Measurements from ENCODE around the gene VWC2L.

The VWC2L gene

DNA sequence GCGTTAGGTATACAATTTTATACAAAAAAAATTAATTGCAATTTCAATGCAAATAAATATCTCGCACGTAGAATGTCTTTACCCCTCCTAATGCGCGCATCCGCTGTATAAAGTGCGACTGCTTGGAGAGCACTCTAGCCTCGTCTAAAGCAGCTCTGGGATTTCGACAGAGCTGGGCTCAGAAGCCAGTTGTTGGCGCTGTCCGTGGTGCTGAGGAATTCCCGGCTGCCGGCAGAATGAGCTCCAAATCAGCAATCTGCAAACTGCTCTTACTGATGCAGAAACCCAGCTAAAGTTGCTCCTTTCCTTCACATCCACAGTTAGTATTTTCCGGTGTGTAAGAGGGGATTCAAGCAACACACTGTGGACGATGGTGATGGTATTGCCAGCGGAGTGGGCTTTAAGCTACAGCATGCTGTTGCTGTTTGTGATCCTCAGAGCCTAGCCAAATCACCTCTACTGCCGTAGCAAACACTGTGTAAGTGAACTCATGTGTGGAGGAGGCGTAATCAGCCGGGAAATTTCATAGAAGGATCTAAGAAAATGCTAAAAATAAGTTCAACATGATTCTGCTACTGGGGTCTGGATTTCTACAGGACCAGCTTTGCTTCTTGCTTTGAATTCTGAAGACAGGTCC is at the start of gene VWC2L:
TSS of gene VWC2L (plus strand) at position 137 of the 637 bp plus-strand sequence. CDS start 3,140 bp downstream, outside the sequence.
- peak; percentile 17 for DNase-seq (ENCODE audit: low spot score)

DNA sequence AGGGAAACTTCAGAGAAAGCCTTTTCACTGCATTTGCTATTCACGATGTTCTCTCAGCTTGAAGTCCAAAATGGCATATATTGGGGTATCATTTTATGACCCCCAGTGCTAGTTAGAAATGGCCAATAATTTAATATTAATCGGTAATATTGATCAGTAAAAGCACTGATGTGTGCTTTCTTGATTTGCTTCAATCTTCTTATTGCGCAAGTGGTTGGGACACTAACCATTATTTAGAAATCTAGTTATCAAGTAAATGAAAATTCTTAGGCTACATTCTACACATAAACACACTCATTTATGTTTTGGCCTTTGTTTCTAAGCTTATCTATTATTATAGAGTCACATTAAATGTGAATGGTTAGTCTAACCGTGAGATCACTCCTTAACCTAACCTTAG is 49.7 kb upstream of the VWC2L start:
- no peak for DNase-seq (ENCODE audit: low spot score)

DNA sequence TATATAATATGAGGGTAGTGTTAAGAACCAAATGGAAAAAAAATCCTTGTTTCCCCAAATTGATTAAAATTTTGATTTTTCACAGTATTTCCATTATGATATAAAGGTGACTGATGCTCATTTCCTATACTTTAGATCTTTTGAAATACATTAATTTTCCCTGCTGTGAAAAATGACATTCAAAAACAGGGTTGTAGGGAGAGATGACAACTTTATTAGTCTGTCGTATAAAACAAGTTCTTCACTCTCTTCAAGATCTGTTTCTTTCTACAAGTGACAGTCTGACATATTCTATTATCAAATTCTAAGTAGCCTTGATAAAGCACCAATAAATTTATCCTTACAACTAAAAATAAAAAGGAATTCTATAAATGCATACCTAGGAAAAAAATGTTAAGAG is 45.3 kb upstream of the VWC2L start:
- no peak for DNase-seq (ENCODE audit: low spot score)

DNA sequence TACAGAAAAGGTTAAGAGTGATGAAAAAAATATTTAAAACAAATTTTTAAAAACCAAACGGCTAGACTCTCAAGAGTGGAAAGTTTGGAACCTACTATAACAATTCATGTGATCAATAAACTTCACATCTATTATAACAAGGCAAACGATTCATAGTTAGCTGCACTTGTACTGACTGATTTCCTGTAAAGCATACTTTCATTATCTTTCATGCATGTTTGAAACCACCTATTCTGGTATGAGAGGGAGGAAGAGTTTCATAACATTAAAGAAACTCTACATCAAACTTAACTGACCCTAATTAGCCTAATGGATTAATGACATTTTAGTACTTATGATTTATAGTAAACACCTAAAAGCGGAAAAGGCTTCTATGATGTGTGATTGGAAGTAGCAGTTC is 43.7 kb upstream of the VWC2L start:
- no peak for DNase-seq (ENCODE audit: low spot score)

DNA sequence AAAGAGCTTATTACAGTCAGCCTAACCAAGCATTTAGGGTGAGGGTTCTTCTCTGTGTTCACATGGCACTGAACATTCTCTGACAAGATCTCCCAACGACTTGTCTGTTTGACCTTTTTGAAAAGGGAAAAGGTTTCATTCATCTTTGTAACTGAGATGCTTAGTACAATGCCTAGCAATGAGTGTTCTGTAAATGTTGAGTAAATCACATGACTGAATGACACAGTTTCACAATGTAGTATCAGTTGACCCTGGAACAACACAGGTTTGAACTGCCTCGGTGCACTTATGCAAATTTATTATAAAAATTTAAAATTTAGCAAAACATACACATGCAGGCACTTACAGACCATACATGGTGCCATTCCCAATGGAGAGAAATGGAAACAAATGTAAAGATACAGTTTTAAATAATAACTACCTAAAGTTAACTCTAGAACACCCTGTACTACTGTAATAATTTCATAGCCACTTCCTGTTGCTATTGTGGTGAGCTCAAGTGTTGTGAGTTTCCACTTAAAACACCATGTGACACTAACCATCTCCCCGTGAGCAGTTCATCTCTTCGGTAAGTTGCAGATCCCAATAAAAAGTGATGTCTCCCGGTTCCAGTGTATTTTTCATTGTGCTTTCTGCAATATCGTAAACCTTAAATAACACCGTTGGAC is 34.1 kb upstream of the VWC2L start:
- no peak for DNase-seq (ENCODE audit: low spot score)

DNA sequence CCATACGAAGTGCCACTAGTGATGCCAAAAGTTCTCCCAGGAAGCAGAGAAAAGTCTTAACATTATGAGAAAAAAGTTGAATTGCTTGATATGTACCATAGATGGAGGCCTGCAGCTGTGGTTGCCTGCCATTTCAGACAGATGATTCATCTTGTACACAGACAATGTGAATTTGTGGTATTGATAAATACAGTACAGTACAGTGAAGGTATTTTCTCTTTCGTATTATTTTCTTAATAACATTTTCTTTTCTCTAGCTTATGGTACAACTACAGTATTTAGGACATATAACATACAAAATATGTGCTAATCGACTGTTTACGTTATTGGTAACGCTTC is 33.6 kb upstream of the VWC2L start:
- no peak for DNase-seq (ENCODE audit: low spot score)

DNA sequence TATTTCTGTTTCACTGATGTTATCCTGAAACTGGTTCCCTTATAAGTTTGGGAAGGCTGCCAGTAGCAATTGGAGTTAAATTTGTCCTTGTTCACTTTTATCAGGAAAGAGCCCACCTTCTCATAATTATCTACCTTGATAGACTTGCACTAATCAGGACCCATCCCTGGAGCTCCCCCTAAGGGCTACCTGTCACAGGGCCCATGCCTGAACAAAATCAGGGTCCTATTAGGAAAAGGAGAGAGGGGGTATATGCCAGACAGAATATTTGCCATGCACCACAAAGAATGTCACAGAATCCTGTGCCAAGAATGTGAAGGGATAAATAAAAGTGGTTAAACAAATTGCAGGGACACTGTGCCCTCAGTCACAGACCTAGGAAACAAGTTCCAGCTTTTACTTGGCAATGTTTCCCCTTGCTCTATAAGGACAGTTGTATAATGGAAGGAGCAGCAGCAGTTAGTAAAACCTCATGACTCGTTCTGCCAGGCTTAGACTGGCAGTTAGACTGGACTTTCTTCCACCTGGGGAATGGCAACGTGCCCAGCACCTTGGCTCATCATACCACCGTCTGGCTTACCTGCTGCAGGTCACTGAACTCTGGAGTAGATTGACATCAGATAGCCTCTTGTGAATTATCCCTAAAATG is 32.3 kb upstream of the VWC2L start:
- DNase-seq (ENCODE audit: low spot score), result no peak

DNA sequence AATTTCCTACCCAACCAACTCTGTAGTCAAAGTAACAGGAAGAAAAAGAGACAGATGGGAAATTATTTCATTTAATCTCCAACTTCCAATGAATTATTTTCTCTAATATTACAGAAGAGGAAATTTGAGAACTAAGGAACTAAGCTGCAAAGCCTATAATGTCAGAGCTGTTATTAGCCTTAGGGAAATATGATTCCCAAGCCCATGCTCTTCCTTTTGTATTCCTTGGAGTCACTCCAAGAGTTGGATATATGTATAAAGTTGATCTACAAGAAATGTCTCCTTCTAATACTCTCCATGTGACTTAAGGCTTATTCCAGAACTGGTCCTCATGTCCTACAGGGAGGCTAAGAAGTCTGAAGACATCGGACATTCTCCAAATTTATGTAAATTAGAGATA is 31.6 kb upstream of the VWC2L start:
- DNase-seq (ENCODE audit: low spot score), result no peak

DNA sequence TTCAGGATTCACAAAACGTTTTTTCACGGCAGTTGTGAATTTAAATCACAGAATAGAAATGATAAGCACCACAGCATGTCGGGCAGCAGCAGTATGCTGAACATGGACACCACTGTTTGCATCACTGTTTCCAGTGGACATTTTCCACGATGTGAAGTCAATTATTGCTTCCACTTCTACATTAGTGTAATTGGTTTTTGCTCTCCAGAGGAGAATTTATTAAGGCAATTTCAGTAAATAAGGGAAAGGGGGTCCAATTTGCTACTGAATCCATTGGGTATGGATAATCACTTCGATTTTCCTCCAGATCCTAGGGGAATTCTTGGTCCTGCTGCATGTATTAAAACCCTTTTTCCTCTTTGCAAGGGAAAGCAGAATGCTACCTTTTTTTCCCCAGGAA is 30.2 kb upstream of the VWC2L start:
- DNase-seq (ENCODE audit: low spot score), result no peak

DNA sequence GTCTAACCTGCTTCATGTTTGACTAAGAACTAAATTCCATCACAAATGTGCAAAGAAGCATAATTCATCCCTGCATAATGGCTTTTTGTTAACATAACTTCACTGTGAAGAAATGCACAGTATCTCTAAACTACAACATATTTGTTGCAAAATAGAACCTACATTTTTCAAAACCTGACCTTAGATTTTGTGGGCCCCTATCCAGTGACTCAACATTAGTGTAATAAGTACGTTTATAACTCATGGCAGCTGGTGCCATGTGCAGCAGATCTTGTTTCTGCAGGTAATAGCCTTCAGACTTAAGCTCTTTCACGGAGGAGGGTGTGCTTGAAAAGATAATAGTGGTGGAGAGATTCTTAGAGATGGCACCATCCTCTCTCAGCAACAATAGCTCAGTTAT is 28.6 kb upstream of the VWC2L start:
- DNase-seq (ENCODE audit: low spot score), result no peak

DNA sequence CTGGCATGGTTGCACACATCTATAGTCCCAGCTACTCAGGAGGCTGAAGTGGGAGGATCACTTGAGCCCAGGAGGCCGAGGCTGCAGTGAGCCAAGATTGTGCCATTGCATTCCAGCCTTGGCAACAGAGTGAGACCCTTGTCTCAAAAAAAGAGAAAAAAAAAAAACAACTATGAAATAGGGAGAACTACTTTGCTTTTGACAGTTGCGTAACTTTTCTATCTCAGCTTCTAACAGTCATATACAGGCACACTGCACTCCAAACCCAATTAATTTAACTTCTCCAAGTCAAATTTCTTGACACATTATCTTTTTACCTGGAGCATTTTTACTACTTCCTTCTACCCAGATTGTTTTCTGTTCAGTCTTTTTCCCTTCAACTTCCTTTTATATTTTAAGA is 24.1 kb upstream of the VWC2L start:
- DNase-seq (ENCODE audit: low spot score), result no peak

DNA sequence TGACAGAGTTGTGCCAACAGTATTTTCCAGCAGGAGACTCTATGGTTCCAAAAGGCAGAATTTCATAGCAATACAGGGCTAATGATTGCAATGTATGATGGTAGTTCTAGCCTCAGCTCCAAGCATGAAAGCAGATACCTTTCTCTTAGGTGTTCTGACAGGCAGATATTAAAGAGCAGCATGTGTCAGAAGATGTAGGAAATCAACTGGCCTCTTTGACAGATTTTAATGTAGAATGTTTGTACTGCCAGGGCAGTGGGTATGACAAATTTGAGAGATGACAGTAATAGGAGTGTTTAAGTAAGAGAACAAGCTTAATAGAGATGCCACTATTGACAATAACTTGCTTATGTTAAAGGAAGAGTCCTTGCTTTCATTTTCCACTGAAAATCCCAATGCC is 21.5 kb upstream of the VWC2L start:
- DNase-seq (ENCODE audit: low spot score), result no peak

DNA sequence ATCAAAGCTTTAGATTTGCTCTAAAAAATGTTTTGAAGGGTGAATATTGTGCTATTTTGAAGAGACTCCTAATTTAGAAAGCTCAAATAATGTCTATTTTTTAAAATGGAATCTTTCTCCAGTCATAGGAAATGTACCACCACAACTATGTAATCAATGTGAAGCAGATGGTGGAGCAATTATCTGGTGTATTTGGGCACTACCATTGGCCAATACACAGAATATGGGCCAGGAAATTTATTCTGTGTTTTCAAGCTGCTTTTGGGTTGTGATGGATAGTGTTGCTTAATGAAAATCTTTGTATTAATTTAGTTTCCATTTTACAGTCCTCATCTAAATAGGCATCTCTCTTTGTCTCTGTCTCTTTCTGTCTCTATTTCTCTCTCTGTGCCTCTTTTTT is 17.1 kb upstream of the VWC2L start:
- no peak for DNase-seq (ENCODE audit: low spot score)

DNA sequence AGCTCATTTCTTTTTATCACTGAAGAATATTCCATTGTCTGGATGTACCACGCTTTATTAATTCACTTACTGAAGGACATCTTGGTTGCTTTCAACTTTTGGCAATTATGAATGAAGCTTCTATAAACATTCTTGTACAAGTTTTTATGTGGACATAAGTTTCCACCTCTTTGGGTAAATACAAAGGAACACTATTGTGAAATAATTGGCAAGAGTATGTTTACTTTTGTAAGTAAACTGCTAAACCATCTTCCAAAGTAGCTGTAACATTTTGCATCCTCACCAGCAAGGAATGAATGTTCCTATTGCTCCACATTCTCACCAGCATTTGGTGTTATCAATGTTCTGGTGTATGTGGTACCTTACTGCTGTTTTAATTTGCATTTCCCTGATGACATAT is 15.8 kb upstream of the VWC2L start:
- DNase-seq (ENCODE audit: low spot score), result no peak

DNA sequence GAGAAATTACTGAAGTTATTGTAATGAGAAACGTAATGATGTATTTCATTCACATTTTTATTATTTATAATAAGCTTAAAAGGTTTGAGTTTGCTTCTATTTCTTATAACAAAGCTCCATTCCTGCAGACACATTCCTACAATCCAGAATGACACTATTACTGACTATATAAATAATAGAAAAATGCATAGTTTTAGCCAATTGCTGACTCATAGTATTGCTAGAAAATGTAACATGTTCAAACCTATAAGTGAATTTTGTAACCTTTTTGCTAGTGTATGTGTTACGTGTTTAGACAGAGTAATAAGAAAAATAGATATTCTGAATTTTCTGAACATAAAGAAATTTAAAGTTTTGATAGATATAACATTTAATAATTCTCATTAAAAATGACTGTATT is 9.3 kb upstream of the VWC2L start:
- no peak for DNase-seq (ENCODE audit: low spot score)

DNA sequence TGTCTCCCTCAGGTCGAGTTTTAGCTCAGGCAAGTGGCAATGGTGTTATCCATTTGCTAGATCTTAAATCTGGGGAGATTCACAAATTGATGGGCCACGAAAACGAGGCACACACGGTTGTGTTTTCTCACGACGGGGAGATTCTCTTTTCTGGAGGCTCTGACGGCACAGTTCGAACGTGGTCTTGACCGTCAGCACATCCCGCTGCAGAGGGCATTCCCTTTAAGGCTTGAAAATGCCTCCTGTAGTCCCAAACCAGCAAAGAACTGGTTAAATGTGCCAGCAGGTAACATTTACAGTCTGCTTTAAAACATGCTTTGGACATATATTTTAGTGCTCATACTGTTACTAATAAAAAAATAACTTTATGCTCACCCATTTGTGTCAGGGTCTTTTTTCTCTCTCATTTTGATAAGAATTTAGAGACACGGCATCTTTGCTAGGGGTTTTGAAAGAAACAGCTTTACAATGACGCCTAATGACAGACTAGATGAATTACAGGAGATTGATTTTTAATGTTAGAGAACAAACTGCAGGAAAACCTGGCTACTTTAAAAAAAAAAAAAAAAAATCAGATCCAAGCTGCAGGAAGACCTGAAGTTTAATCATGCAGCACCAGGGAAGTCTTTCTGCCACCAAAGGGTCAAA is 602 bp upstream of the VWC2L start:
- no peak for DNase-seq (ENCODE audit: low spot score)

DNA sequence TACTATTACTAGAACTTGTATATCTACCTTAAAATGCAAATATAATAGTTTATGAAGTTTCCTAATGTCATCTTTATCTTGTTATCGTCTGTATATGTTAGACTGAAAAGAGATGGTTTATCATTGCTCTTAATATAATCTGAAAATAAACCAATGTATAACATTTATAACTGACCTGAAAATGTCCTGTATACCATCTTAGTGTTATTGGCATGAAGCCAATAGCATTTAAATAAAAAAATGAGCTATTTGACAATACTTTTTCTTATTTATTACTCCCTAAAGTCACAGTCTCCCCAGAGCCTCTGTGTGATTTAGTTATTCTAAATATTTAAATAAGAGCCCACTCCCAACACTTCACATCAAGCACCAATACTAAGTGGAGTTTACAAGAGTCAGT is 1.8 kb downstream of the VWC2L start:
- no peak for DNase-seq (ENCODE audit: low spot score)

DNA sequence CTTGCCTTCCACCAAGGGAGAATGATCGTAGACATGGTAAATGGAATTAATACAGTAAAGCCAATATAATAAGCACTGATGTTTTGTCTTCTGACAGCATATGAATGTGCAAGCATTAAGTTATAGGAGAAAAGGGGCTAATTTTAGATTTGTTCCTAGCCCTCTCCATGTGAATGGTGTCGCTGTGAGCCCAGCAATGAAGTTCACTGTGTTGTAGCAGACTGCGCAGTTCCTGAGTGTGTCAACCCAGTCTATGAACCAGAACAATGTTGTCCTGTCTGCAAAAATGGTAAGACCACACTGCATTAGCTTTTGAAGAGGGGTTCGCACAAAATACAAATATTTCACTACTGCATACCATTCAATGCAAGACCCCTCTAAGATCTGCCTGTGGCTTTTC is 25.6 kb downstream of the VWC2L start:
- DNase-seq (ENCODE audit: low spot score), result no peak

DNA sequence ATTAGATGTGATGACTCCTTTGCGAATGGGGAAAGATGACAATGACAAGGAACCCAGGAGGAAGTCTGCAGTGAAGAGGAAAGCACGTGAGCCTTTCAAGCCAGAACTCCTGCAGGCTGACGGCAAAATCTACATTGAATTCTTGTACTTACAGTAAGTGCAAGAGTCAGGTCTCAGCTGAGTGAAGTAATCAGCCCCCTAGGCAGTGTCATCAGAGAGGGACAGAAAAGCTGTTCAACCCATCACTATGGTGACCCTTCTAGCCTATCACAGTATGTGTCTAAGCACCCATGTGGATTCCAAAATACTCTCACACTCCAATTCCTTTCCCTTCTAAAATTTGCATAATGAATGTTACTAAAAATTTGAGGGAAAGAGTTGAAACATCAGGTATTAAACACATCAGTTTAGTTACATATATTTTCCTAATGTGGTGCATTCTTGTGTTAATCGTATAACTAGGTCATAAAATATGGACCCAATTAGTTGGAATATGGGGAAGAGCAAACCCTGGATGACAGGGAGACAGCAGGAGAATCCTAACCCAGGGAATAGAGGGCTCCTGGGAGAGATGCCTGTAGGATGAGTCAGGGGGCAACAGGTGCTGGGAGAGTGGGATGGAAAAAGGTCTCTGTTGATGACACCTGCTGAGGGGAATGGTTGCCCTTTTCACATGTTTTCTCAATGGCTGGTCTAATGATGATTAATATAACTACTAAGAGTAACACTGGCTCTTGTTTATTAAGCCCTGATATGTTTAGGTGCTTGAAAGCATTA is 39.5 kb downstream of the VWC2L start:
- DNase-seq (ENCODE audit: low spot score), result no peak

DNA sequence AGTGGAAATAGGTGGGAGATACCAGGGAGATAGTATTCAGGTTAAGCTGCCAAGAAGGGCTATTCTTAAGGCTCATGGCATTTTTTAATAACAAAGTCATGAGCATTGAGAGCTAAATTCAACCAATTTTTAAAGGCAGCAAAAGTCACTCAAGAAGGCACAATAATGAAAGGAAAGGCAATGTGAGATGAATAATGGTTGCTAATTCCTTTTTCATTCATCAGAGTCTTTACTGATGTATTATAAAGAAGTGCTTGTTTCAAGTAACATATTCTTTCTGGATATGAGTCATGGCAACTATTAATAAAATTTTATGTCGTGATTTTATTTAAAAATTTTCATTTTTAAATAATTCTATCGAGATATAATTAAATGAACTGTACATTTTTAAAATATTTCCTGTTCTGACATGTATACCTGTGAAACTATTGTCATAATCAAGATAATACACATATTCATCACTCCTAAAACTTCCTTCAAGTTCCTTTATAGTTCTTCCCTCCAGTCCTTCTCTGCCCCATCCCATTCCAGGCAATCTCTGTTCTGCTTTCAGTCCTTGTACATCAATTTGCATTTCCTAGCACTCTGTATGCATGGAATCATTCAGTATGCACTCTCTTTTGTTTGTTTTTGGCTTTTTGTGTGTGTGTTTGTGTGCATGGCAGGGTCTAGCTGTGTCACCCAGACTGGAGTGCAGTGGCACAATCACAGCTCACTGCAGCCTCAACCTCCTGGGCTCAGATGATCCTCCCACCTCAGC is 40.8 kb downstream of the VWC2L start:
- DNase-seq (ENCODE audit: low spot score), result no peak

DNA sequence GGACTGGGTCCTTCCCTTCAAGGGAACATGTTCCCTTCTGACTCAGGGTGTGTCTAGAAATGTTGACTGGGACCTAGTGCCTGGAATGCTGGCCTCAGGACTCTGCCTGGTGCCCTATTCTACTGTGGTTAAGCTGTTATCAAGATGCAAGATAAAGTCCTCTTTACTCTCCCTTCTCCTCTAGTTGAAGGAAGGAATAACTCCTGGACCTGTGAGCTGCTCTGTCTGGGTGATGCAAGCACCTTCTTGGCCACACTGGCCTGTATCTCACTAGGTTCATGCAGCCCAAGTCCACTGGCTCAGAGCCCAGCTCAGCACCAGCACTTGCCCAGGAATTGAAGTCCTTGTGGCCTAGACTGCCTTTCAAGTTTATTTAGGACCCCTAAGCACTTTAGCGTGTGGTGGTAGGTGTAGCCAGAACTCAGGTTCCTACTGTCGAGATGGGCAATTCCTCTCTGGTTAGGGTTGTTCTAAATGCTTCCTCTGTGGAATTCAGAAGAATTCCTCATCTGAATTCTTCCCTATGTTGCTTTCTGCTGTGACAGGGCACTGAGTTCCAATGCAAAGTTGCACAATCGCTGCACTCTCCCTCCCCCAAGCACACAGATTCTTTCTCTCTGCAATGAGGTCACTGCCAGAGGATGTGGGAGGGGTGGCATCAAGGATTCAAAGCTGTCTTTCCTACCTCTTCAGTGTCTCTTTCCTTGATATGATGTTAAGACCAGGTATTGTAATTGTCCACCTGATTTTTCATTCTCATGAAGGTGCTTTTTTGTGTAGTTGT is 54.7 kb downstream of the VWC2L start:
- DNase-seq (ENCODE audit: low spot score), result no peak
